B cell (primary cell): ENCODE data around the gene SLC37A1. TPM values are rescaled to one million over a fixed set of nuclear protein-coding genes. Genes with fewer than 3 reads are reported as not detected.

Experiments used
- ATAC-seq: fragments of 200-7000 bp; cut with Tn5 transposase; one replicate; pipeline ENCODE4 v1.10.0; 2021; ENCODE audit warnings: low read depth, mild to moderate bottlenecking, moderate number of reproducible peaks, moderate library complexity
- CTCF ChIA-PET: fragments of 350-600 bp; sonication (Branson Sonifier 250); formaldehyde crosslinking; loops from one replicate; lab custom pipeline; 2021; ENCODE audit warnings: antibody characterized with exemption, inconsistent platforms; lab: Charles Lee
- POLR2A ChIA-PET: fragments of 350-600 bp; sonication (Branson Sonifier 250); formaldehyde crosslinking; loops from one replicate; lab custom pipeline; 2021; ENCODE audit warnings: antibody characterized with exemption; lab: Charles Lee
- DNase-seq: peaks from one replicate; pipeline ENCODE4 v3.0.0; 2013
- H2AFZ ChIP-seq: 2 replicates; pipeline ENCODE4 v1.6.1; 2012; ENCODE audit warnings: mild to moderate bottlenecking, low read depth, low read length; ENCODE audit not compliant: insufficient read depth, poor library complexity, severe bottlenecking
- H3K27ac ChIP-seq, 2 donors: 1 replicate in 1 of 2; 2 replicates in 1 of 2; pipeline ENCODE4 v1.5.1; 2012 to 2013; ENCODE audit warnings: low read length in 2 of 2, mild to moderate bottlenecking in 2 of 2, moderate library complexity in 1 of 2
- H3K27me3 ChIP-seq, 4 experiments: fragments of 200-600 bp in 1 of 4; sonication (generic) in 1 of 4; replicated peaks in 1 of 4; 1 replicate in 2 of 4; 2 replicates in 2 of 4; pipeline versions ENCODE4 v1.6.1 to v1.7.0; 2013 to 2016; ENCODE audit warnings: low read length in 3 of 4, mild to moderate bottlenecking in 2 of 4, mixed read lengths in 1 of 4, moderate library complexity in 1 of 4; ENCODE audit not compliant: insufficient read depth in 4 of 4, control insufficient read depth in 3 of 4; ENCODE audit errors: control extremely low read depth in 1 of 4
- H3K36me3 ChIP-seq, 2 experiments: replicated peaks in 1 of 2; 1 replicate in 1 of 2; 2 replicates in 1 of 2; pipeline versions ENCODE4 v1.6.1 to v1.7.1; 2013; ENCODE audit warnings: low read length in 1 of 2; ENCODE audit not compliant: insufficient read depth in 2 of 2, control insufficient read depth in 1 of 2; ENCODE audit errors: control extremely low read depth in 1 of 2, extremely low read depth in 1 of 2
- H3K4me1 ChIP-seq, 2 donors: fragments of 200-600 bp in 1 of 2; sonication (generic) in 1 of 2; 1 replicate in 1 of 2; 2 replicates in 1 of 2; pipeline versions ENCODE4 v1.5.1 to v1.6.1; 2013 to 2017; ENCODE audit warnings: low read length in 2 of 2; ENCODE audit not compliant: control insufficient read depth in 2 of 2, insufficient read depth in 2 of 2
- H3K4me2 ChIP-seq: replicated peaks from 2 replicates; pipeline ENCODE3; 2012; ENCODE audit warnings: mild to moderate bottlenecking, low read depth, low read length; ENCODE audit not compliant: poor library complexity, severe bottlenecking
- H3K4me3 ChIP-seq, 5 experiments: fragments of 200-600 bp in 1 of 5; sonication (generic) in 1 of 5; 1 replicate in 3 of 5; 2 replicates in 2 of 5; pipeline versions ENCODE4 v1.5.1 to v1.7.0; 2011 to 2016; ENCODE audit warnings: low read length in 4 of 5, mild to moderate bottlenecking in 4 of 5, low read depth in 2 of 5, control low read depth in 1 of 5, moderate library complexity in 1 of 5; ENCODE audit not compliant: insufficient read depth in 1 of 5; ENCODE audit errors: control extremely low read depth in 1 of 5, extremely low read depth in 1 of 5
- H3K79me2 ChIP-seq: fragments of 200-600 bp; sonication (generic); one replicate; pipeline ENCODE4 v1.6.0; 2016; ENCODE audit warnings: low read length; ENCODE audit not compliant: control insufficient read depth, insufficient read depth
- H3K9ac ChIP-seq: fragments of 200-600 bp; sonication (generic); 2 replicates; pipeline ENCODE4 v1.6.1; 2017; ENCODE audit warnings: mild to moderate bottlenecking, low read length, moderate library complexity
- H3K9me3 ChIP-seq, 3 donors: one replicate each; pipeline versions ENCODE4 v1.6.1 to v1.7.1; 2013; ENCODE audit warnings: low read length in 2 of 3; ENCODE audit not compliant: control insufficient read depth in 2 of 3, insufficient read depth in 1 of 3; ENCODE audit errors: control extremely low read depth in 1 of 3
- H4K20me1 ChIP-seq: 2 replicates; pipeline ENCODE4 v1.6.0; 2012; ENCODE audit warnings: mild to moderate bottlenecking, low read length; ENCODE audit not compliant: insufficient read depth, control insufficient read depth, poor library complexity, severe bottlenecking
- H3K27ac Mint-ChIP-seq: one replicate; pipeline ENCODE4 v1.8.0; 2021; ENCODE audit warnings: mixed read lengths
- H3K27me3 Mint-ChIP-seq: one replicate; pipeline ENCODE4 v1.8.0; 2021; ENCODE audit warnings: mixed read lengths
- H3K4me1 Mint-ChIP-seq: one replicate; pipeline ENCODE4 v1.8.0; 2021; ENCODE audit warnings: mixed read lengths
- H3K4me3 Mint-ChIP-seq: one replicate; pipeline ENCODE4 v1.8.0; 2021; ENCODE audit warnings: mixed read lengths
- H3K9me3 Mint-ChIP-seq: one replicate; pipeline ENCODE4 v1.8.0; 2022; ENCODE audit warnings: mixed read lengths; ENCODE audit not compliant: insufficient read depth
- CTCF ChIP-seq: fragments of 200-600 bp; IDR thresholded peaks from one replicate; pipeline ENCODE4 v1.8.0; 2022; ENCODE audit warnings: antibody characterized with exemption, mild to moderate bottlenecking
- EZH2 ChIP-seq: IDR thresholded peaks from 2 replicates; pipeline ENCODE4 v1.6.1; 2012; ENCODE audit warnings: borderline replicate concordance, low read depth, mild to moderate bottlenecking, moderate library complexity, low read length; ENCODE audit not compliant: insufficient read depth, poor library complexity, severe bottlenecking
- WGBS: methylation state at CpG from one replicate; pipeline ENCODE4 v1.1.5; 2013; ENCODE audit warnings: missing lambda C conversion rate; ENCODE audit not compliant: insufficient coverage; 5-methylcytosine and 5-hydroxymethylcytosine counted together
- intact Hi-C: fragments of 100-400 bp; cut with micrococcal nuclease; formaldehyde crosslinking; loops from one replicate; pipeline ENCODE4 v1.10.0; 2022
- polyA plus RNA-seq: library from polyadenylated mRNA; depleted of rRNA; stranded (reverse); fragments of >200 nt; gene quantifications from 2 replicates; pipeline ENCODE4 v1.2.3, GENCODE V29; 2012
- total RNA-seq, 2 donors: library from RNA; stranded (reverse); fragments of 120-200 nt in 1 of 2; gene quantifications; 1 replicate in 1 of 2; 2 replicates in 1 of 2; pipeline versions ENCODE4 v1.2.3 to v1.2.4, GENCODE V29; 2013 to 2022

SLC37A1 gene
- total and polyA plus RNA-seq, 2 donors (not counting 1 experiment from before 2014, with no cell fraction given), result 38.1 to 60.2 TPM

GRCh38 chr21:42582787-42583476 lies 69.3 kb downstream of the SLC37A1 start:
- no peak overlapping the region for H2AFZ ChIP-seq
- H3K27ac Mint-ChIP-seq, result no peak overlapping the region
- intact Hi-C loops, result no loop called here

More at GRCh38 chr21:42582787-42583476, 69.3 kb downstream of the SLC37A1 start:
- Mint-ChIP-seq H3K9me3 (no peaks in the 10 kb centered on the region), H3K4me1 (no peaks in the 10 kb centered on the region), H3K4me3 (no peak overlapping the region), H3K27me3 (no peaks in the 10 kb centered on the region)
- peaks cover 0 to 2% of the 10 kb centered on the region in 2 experiments for H3K36me3 ChIP-seq
- WGBS, result 90% methylated on average over 20 of the region's 22 CpGs
- ChIA-PET CTCF (interaction anchor here (1.3 kb wide), 1 partner anchor 10 kb away, joined by 4 read pairs; no protein-coding TSS in a partner anchor), POLR2A (no interaction called here)
- no peak overlapping the region for H3K9ac ChIP-seq
- H3K4me2 ChIP-seq, result no peak overlapping the region
- no peaks in the 10 kb centered on the region for H4K20me1 ChIP-seq
- no peak overlapping the region for H3K4me3 ChIP-seq
- DNase-seq, result no peak
- no peaks in the 10 kb centered on the region for H3K27me3 ChIP-seq
- no peak for ATAC-seq
- H3K79me2 ChIP-seq, result no peaks in the 10 kb centered on the region
- no peaks in the 10 kb centered on the region for H3K9me3 ChIP-seq
- TF ChIP-seq CTCF (no peak), EZH2 (no peak)
- H3K27ac ChIP-seq, result no peak overlapping the region
- no peaks in the 10 kb centered on the region for H3K4me1 ChIP-seq
